HG03103 (cell line): ENCODE results near the gene ERLEC1.
"Not testable (repeated sequence)": the region's sequence is repeated elsewhere in the genome, so short reads cannot be mapped to it uniquely, and the experiment has no call there.

Experiments used
- ATAC-seq: cut with Tn5 transposase; IDR thresholded peaks from one replicate; pipeline ENCODE4 v1.9.1; 2021; ENCODE audit warnings: low read depth; ENCODE audit not compliant: unreplicated experiment

Gene ERLEC1

GRCh38 chr2:53778536-53779162 lies 8.2 kb upstream of the ERLEC1 start:
- ATAC-seq: no peak

DNA sequence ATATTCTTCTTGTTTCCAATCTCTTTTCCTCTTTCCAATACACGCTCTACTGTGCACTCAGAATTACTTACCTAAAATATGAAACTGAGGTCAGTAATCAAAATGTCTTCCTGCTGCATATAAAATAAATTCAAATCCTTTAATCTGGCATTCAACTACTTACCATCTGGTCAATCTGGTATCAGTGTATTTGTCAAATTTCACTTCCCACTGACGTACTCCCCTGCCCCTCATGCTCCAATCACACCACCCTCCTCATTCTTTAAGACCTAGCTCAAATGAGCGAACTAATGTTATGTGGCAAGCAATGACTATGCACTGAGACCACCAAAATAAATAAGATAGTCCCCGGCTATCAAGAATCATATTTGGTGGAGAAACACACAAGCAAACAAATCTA lies 6.8 kb upstream of the ERLEC1 start:
- no peak for ATAC-seq

GRCh38 chr2:53782676-53783075 lies 4.2 kb upstream of the ERLEC1 start:
- no peak for ATAC-seq

DNA sequence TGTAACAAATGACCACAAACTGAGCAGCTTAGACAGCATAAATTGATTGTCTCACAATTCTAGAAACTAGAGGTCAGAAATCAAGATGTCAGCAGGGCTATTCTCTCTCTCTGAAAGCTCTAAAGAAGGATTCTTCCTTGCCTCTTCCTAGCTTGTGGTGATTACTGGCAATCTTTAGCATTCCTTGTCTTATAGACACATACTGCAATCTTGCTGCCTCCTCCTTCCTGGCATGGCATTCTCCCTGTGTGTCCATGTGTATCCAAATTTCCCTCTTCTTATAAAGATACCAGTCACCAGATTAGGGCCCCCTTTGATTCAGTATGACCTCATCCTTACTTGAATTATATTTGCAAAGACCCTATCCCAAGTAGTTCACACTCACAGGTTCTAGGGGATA lies 2.4 kb upstream of the ERLEC1 start:
- no peak for ATAC-seq

DNA sequence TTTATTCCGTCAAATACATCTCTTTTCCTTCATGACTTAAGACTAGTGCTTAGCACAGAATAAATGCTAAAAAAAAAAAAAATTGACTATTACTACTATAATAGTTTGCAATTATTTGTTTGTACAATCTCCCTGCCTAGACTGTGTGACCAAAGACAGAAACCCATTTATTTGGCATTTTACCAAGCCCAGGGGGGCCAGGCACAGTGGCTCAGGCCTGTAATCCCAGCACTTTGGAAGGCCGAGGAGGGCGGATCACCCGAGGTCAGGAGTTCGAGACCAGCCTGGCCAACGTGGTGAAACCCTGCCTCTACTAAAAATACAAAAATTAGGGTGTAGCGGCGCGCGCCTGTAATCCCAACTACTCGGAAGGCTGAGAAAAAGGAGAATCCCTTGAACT lies 1.5 kb upstream of the ERLEC1 start:
- no peak for ATAC-seq

DNA sequence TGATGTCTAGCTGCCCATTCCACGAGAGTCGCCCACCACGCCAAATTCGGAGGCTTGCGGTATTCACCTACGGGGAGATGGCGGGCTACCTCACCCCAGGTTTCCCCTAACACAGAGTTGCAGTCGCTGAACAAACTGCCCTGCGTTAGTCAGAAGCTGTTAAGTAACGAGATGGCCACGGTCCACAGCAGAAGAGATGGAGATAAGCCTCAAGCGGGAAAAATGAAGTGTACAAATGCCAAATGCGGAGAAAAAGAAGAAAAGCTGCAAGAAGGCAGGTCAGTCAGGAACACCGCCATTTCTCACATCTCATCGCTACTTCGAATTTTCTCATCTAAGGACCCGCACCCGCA lies 516 bp upstream of the ERLEC1 start:
- peak; percentile 1 for ATAC-seq

DNA sequence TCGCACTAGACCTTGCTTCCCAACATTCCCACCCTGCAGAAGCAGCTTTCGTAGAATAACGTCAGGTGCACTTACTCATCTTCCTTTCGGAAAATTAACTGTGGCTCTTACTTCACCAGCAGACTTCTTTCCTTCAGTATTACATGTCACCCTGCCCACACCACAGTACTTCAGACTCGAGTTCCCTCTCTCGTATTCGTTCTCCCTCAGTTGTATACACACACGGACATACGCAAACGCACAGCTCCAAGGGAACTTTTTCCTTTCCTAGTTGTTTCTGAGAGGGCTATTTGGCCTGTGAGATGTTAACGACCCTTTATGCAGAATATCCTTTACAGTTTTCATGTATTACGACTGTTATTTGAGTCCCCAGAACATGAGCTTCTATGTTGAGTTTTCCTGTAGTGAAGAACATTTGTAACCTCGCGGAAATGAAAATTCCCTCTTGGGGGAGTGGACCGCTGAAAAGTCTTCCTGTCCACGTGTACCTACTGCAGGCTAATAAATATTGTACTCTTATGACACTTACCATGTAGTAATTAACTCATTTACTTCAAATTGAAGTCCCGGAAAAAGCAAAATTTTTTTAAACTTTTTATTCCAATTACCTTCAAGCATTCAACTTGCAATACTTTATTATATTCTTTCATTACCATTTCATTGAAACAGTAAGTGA lies 908 bp downstream of the ERLEC1 start:
- no peak for ATAC-seq

DNA sequence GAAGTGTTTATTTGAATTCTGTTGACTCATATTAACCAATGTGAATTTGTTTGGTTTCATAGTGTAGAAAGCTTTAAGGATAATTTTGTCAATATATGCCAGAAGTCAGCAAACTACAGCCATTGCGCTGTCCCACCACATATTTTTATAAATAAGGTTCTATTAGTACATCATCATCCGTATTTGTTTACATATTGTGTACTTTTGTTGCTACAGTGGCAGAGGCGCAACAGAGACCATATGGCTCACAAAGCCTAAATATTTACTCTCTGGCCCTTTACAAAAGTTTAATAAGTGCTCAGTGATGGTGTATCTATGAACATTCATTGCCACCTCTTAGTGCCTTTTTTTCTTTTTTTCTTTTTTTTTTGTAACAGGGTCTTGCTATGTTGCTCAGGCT lies 6.4 kb downstream of the ERLEC1 start:
- ATAC-seq: no peak

DNA sequence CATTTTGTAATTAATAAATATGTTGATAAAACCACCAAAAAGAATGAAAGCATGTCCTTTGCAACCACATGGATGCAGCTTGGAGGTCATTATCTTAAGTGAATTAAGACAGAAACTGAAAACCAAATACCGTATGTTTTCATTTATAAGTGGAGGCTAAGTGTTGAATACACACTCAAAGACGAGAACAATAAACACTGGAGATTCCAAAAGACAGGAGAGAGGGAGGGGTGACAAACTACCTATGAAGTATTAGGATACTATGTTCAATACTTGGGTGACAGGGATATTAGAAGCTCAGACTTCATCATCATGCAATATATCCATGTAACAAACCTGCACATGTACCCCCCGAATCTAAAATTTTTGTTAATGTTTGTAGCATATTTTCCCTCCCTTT lies 7.0 kb downstream of the ERLEC1 start:
- no peak for ATAC-seq

- no peak for ATAC-seq
Measured at GRCh38 chr2:53801547-53801946, 14.7 kb downstream of the ERLEC1 start.

DNA sequence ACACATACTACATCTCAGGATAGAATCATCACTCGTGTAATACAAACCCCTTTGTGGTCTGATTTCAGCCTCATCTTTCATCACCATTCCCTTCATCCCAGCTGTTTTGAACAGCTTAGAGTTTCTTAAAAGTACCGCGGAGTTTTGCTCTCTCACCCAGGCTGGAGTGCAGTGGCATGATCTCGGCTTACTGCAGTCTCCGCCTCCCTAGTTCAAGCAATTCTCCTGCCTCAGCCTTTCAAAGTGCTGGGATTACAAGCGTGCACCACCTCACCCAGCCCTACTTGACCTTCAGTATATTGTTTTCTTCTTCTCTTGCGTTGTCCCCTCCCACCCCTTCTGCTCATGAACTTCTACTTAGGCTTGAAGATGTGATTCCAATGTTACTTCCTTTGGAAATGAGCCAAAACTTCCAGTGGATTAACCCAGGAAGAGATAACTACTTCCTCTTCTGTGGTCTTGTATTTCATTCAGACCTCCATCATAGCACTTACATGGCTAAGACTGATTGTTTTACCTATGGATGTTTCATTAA lies 15.8 kb downstream of the ERLEC1 start:
- no peak for ATAC-seq

- ATAC-seq: no peak
Measured at GRCh38 chr2:53811601-53812000, 24.8 kb downstream of the ERLEC1 start.

DNA sequence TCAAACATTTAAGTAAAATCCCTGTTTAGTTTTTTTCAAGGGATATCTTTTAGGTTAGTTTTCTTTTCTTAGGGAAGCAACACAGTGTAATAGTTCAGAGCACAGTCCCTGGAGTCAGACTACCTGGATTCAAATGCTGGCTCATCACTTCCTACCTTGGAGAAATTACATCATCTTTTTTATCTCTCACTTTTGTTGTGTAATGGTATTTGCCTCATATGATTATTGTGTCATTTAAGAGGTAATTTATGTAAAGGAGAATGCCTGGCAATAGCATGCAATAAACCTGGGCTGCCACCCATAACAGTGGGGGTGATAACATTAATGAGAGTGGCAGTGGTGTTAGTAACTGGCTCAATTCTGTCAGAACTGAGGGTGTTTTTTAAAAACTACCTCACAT lies 26.3 kb downstream of the ERLEC1 start:
- ATAC-seq: no peak

DNA sequence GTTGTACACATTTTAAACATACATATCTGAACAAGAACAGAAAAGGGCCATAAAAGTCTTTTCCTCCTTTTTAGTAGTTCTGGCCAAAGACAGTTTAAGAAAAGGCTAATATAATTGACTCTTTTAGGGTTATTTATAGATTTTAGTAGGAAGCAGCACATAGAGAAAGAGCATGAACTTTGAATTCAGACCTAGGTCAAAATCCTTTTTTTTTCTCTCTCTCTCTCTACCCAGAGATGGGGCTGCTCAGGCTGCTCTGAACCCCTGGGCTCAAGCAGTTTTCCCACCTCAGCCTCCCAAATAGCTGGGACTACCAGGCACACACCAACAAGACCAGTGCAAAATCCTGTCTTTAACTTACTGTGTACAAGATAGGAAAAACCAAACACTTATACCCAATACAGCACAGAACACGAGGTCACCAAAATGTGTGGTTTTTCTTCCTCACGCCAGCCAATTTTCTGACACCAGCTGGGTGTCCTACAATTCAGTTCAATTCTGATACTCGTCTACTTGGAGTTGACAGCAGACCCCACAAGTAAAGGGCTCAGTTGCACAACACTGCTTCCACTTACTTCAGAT lies 32.1 kb downstream of the ERLEC1 start:
- no peak for ATAC-seq

DNA sequence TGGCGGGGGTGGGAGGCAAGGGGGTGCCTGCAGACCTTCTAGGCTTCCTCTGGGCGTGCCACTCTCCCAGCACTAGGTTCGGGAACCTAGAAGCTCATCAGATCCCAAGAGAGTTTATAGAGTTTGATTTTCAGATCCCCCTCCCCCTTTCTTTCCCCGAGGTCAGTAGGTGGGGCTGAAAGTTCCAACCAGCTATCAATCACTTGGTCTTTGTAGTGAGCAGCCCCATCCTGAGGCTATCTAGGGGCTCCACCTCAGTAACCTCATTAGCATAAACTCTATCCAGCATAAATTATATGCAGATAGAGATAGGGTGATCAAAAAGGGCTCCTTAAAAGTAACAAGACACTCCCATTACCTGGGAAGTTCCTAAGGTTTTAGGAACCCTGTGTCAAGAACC lies 32.8 kb downstream of the ERLEC1 start:
- no peak for ATAC-seq

DNA sequence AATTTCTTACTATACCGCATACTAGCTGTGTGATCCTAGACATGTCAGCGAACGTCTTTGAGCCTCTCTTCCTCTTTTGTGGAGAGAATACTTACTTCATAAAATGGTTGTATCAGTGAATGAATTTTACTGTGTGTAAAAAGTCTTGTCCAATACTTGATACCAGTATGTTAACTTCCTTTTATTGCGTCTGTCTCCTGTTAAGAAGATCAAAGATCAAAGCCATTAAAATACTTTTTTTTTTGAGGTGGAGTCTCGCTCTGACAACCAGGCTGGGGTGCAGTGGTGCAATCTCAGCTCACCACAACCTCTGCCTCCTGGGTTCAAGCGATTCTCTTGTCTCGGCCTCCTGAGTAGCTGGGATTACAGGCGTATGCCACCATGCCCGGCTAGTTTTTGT lies 33.2 kb downstream of the ERLEC1 start:
- no peak for ATAC-seq

- ATAC-seq: no peak
Measured at GRCh38 chr2:53820711-53821110, 33.9 kb downstream of the ERLEC1 start.

GRCh38 chr2:53821810-53822209 lies 35.0 kb downstream of the ERLEC1 start:
- ATAC-seq: no peak

DNA sequence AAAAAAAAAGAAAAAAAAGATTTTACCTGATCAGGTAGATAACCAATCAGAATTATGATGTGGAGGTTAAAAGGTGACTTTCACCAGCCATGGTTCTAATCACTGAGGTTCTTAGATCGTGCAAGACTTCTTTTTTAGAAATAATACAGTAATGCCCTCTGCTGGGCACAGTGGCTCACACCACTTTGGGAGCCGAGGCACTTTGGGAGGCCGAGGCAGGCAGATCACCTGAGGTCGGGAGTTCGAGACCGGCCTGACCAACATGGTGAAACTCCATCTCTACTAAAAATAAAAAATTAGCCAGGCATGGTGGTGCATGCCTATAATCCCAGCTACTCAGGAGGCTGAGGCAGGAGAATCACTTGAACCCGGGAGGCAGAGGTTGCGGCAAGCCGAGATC lies 36.8 kb downstream of the ERLEC1 start:
- ATAC-seq: not testable (repeated sequence)

GRCh38 chr2:53826030-53826410 lies 39.2 kb downstream of the ERLEC1 start:
- no peak for ATAC-seq

GRCh38 chr2:53826587-53827397 lies 39.9 kb downstream of the ERLEC1 start:
- ATAC-seq: no peak
